H9 (cell line): ENCODE measurements around the gene FREM2. TPM values are rescaled to one million over a fixed set of nuclear protein-coding genes. Genes with fewer than 3 reads are reported as not detected.

Experiments
- DNase-seq: peaks from one replicate; pipeline ENCODE4 v3.0.0-alpha.2; 2017
- H2AFZ ChIP-seq: one replicate; pipeline ENCODE4 v1.6.1; 2013; ENCODE audit warnings: mild to moderate bottlenecking, low read length, control low read depth, moderate library complexity
- H2AK5ac ChIP-seq: 2 replicates; pipeline ENCODE4 v1.6.1; 2013; ENCODE audit warnings: low read length, control low read depth, mixed read lengths; ENCODE audit not compliant: insufficient read length
- H2BK120ac ChIP-seq: one replicate; pipeline ENCODE4 v1.6.1; 2013; ENCODE audit warnings: low read depth, mild to moderate bottlenecking, low read length, control low read depth, inconsistent platforms; ENCODE audit not compliant: poor library complexity, severe bottlenecking
- H2BK12ac ChIP-seq: 2 replicates; pipeline ENCODE4 v1.6.1; 2013; ENCODE audit warnings: low read length, control low read depth, mixed read lengths, low read depth; ENCODE audit not compliant: insufficient read length
- H2BK15ac ChIP-seq: 2 replicates; pipeline ENCODE4 v1.6.1; 2013; ENCODE audit warnings: low read depth, low read length, control low read depth
- H2BK20ac ChIP-seq: one replicate; pipeline ENCODE4 v1.6.1; 2013; ENCODE audit warnings: low read depth, mild to moderate bottlenecking, low read length, control low read depth, inconsistent platforms; ENCODE audit not compliant: poor library complexity, severe bottlenecking
- H2BK5ac ChIP-seq: 2 replicates; pipeline ENCODE4 v1.6.1; 2013; ENCODE audit warnings: low read length, control low read depth, mixed read lengths; ENCODE audit not compliant: insufficient read length
- H3K14ac ChIP-seq: 2 replicates; pipeline ENCODE4 v1.6.1; 2013; ENCODE audit warnings: low read length, control low read depth; ENCODE audit not compliant: insufficient read depth
- H3K18ac ChIP-seq: 2 replicates; pipeline ENCODE4 v1.6.1; 2013; ENCODE audit warnings: low read depth, mild to moderate bottlenecking, mixed read lengths, low read length, control low read depth; ENCODE audit not compliant: insufficient read length
- H3K23ac ChIP-seq: 2 replicates; pipeline ENCODE4 v1.6.1; 2013; ENCODE audit warnings: low read length, control low read depth, mixed read lengths, low read depth; ENCODE audit not compliant: insufficient read length
- H3K23me2 ChIP-seq: 2 replicates; pipeline ENCODE4 v1.6.1; 2013; ENCODE audit warnings: low read depth, mild to moderate bottlenecking, mixed read lengths, low read length, control low read depth; ENCODE audit not compliant: insufficient read length, poor library complexity, severe bottlenecking
- H3K27ac ChIP-seq: 2 replicates; pipeline ENCODE4 v1.5.1; 2013; ENCODE audit warnings: low read length, control low read depth, mixed read lengths, low read depth; ENCODE audit not compliant: insufficient read length
- H3K27me3 ChIP-seq: 2 replicates; pipeline ENCODE4 v1.6.1; 2013; ENCODE audit warnings: low read length, control low read depth, inconsistent platforms; ENCODE audit not compliant: insufficient read depth
- H3K4ac ChIP-seq: 2 replicates; pipeline ENCODE4 v1.6.1; 2013; ENCODE audit warnings: low read depth, mild to moderate bottlenecking, control low read depth, inconsistent platforms, low read length, moderate library complexity
- H3K4me1 ChIP-seq: 2 replicates; pipeline ENCODE4 v1.6.1; 2013; ENCODE audit warnings: low read length, control low read depth, inconsistent platforms; ENCODE audit not compliant: insufficient read depth
- H3K4me2 ChIP-seq: 2 replicates; pipeline ENCODE4 v1.6.1; 2013; ENCODE audit warnings: low read length, control low read depth, mixed read lengths; ENCODE audit not compliant: insufficient read length, insufficient read depth
- H3K56ac ChIP-seq: 2 replicates; pipeline ENCODE4 v1.6.1; 2013; ENCODE audit warnings: low read depth, mild to moderate bottlenecking, mixed read lengths, low read length, control low read depth; ENCODE audit not compliant: insufficient read length
- H3K79me1 ChIP-seq: 2 replicates; pipeline ENCODE4 v1.6.1; 2013; ENCODE audit warnings: low read depth, mild to moderate bottlenecking, moderate library complexity, low read length, control low read depth, inconsistent platforms; ENCODE audit not compliant: insufficient read depth, poor library complexity, severe bottlenecking
- H3K79me2 ChIP-seq: 2 replicates; pipeline ENCODE4 v1.6.1; 2013; ENCODE audit warnings: low read length, control low read depth, inconsistent platforms; ENCODE audit not compliant: insufficient read depth
- H3K9ac ChIP-seq: 2 replicates; pipeline ENCODE4 v1.6.1; 2013; ENCODE audit warnings: low read length, control low read depth, mixed read lengths; ENCODE audit not compliant: insufficient read length; ENCODE audit errors: extremely low read depth
- H3K9me3 ChIP-seq: one replicate; pipeline ENCODE4 v1.6.1; 2013; ENCODE audit warnings: low read depth, low read length, inconsistent platforms; ENCODE audit not compliant: control insufficient read depth
- H3T11ph ChIP-seq: one replicate; pipeline ENCODE4 v1.6.1; 2013; ENCODE audit warnings: mild to moderate bottlenecking, low read length, control low read depth, inconsistent platforms
- H4K20me1 ChIP-seq: one replicate; pipeline ENCODE4 v1.6.1; 2013; ENCODE audit not compliant: control insufficient read depth, insufficient read length, insufficient read depth
- H4K5ac ChIP-seq: 2 replicates; pipeline ENCODE4 v1.6.1; 2013; ENCODE audit warnings: low read depth, mild to moderate bottlenecking, mixed read lengths, low read length, control low read depth; ENCODE audit not compliant: insufficient read length
- H4K8ac ChIP-seq: replicated peaks from 2 replicates; pipeline ENCODE4 v1.6.1; 2013; ENCODE audit warnings: low read length, control low read depth, mixed read lengths, low read depth; ENCODE audit not compliant: insufficient read length
- H4K91ac ChIP-seq: 2 replicates; pipeline ENCODE4 v1.6.1; 2013; ENCODE audit warnings: low read depth, mild to moderate bottlenecking, moderate library complexity, mixed read lengths, low read length, control low read depth; ENCODE audit not compliant: insufficient read length
- H3K27ac Mint-ChIP-seq, 3 experiments: 2 replicates in 2 of 3; 3 replicates in 1 of 3; pipeline ENCODE4 v1.8.0; 2020 to 2021; ENCODE audit warnings: mixed read lengths in 3 of 3, mild to moderate bottlenecking in 1 of 3, moderate library complexity in 1 of 3
- H3K27me3 Mint-ChIP-seq: 2 replicates; pipeline ENCODE4 v1.8.0; 2021; ENCODE audit warnings: low read depth, mild to moderate bottlenecking, moderate library complexity, mixed read lengths
- H3K36me3 Mint-ChIP-seq, 3 experiments: 2 replicates in 2 of 3; 3 replicates in 1 of 3; pipeline ENCODE4 v1.8.0; 2020 to 2021; ENCODE audit warnings: low read depth in 3 of 3, mixed read lengths in 3 of 3; ENCODE audit not compliant: insufficient read depth in 1 of 3
- H3K4me1 Mint-ChIP-seq, 2 experiments: 2 replicates each; pipeline ENCODE4 v1.8.0; 2020; ENCODE audit warnings: mixed read lengths in 2 of 2
- H3K4me3 Mint-ChIP-seq, 2 experiments: 2 replicates in 1 of 2; 3 replicates in 1 of 2; pipeline ENCODE4 v1.8.0; 2020 to 2021; ENCODE audit warnings: mild to moderate bottlenecking in 2 of 2, mixed read lengths in 2 of 2, moderate library complexity in 1 of 2
- H3K9me3 Mint-ChIP-seq, 2 experiments: 2 replicates in 1 of 2; 3 replicates in 1 of 2; pipeline ENCODE4 v1.8.0; 2020; ENCODE audit warnings: mild to moderate bottlenecking in 2 of 2, mixed read lengths in 2 of 2, moderate library complexity in 1 of 2
- CTCF ChIP-seq: fragments of 200-600 bp; sonication (generic); conservative IDR thresholded peaks from 3 replicates; pipeline ENCODE4 v1.8.0; 2021; ENCODE audit warnings: antibody characterized with exemption, mild to moderate bottlenecking
- WGBS: extraction: QIAGEN DNeasy Blood & Tissue Kit; methylation state at CpG from one replicate; pipeline ENCODE4 v1.1.7; 2013; ENCODE audit warnings: missing lambda C conversion rate, low lambda C conversion rate, mixed read lengths; ENCODE audit not compliant: insufficient read length; ENCODE audit errors: extremely low coverage; 5-methylcytosine and 5-hydroxymethylcytosine counted together
- total RNA-seq: library from RNA; stranded (reverse); gene quantifications from 2 replicates; pipeline ENCODE4 v1.2.1, GENCODE V29; 2021

Gene FREM2
- total RNA-seq, 1 experiment from 2014 or later = 16.0 TPM

GRCh38 chr13:38693168-38693567 is 6.3 kb downstream of the FREM2 start:
- Histone ChIP-seq H3K27me3 (peaks cover 1% of the 10 kb centered on the region; the same call in 1 of the 2 replicates), H2AK5ac (no peak overlapping the region)
- H3K4me1 Mint-ChIP-seq = peaks cover 17% of the 10 kb centered on the region in 2 experiments

More at GRCh38 chr13:38693168-38693567, 6.3 kb downstream of the FREM2 start:
- H3K9me3 ChIP-seq = no peaks in the 10 kb centered on the region
- Mint-ChIP-seq H3K27me3 (peaks cover 15% of the 10 kb centered on the region), H3K9me3 (peaks cover 10 to 17% of the 10 kb centered on the region in 2 experiments; a peak in 4 of 5 replicates), H3K36me3 (peaks cover 37 to 41% (median 39%) of the 10 kb centered on the region in 3 experiments), H3K4me3 (peak overlapping the region in 1 of 2 experiments; percentile 7; a peak in 1 of 5 replicates), H3K27ac (no peak overlapping the region)
- no peak overlapping the region for H4K91ac ChIP-seq
- no peak overlapping the region for H2BK5ac ChIP-seq
- H3K23me2 ChIP-seq = peaks cover 1% of the 10 kb centered on the region
- no peak overlapping the region for H2BK20ac ChIP-seq
- H2BK120ac ChIP-seq = no peak overlapping the region
- H3K27ac ChIP-seq = no peak overlapping the region
- no peak overlapping the region for H4K8ac ChIP-seq
- H3K79me1 ChIP-seq = peaks cover 3% of the 10 kb centered on the region
- no peak overlapping the region for H3T11ph ChIP-seq
- no peak overlapping the region for H2BK15ac ChIP-seq
- no peaks in the 10 kb centered on the region for H4K20me1 ChIP-seq
- no peak overlapping the region for H2BK12ac ChIP-seq
- TF ChIP-seq CTCF = no peak
- H3K23ac ChIP-seq = no peak overlapping the region
- H3K4me2 ChIP-seq = no peak overlapping the region
- H3K79me2 ChIP-seq = no peaks in the 10 kb centered on the region
- H3K56ac ChIP-seq = no peak overlapping the region
- DNase-seq = no peak
- H3K14ac ChIP-seq = no peak overlapping the region
- H3K18ac ChIP-seq = no peak overlapping the region
- peaks cover 3% of the 10 kb centered on the region; the same call in 1 of the 2 replicates for H3K4me1 ChIP-seq
- WGBS = no CpG with 5 or more reads among the region's 2 CpGs
- H2AFZ ChIP-seq = no peak overlapping the region
- H3K9ac ChIP-seq = no peak overlapping the region
- no peak overlapping the region for H3K4ac ChIP-seq
- H4K5ac ChIP-seq = no peak overlapping the region
